WTC11 (cell line): ENCODE results near the gene PPP1R14B. TPM values are rescaled to one million over a fixed set of nuclear protein-coding genes. Genes with fewer than 3 reads are reported as not detected.

Source experiments
- ATAC-seq: fragments of 200-7000 bp; cut with Tn5 transposase; 2 replicates; pipeline ENCODE4 v1.10.0; 2021; ENCODE audit warnings: mild to moderate bottlenecking, moderate library complexity
- CTCF ChIA-PET: fragments of 300-600 bp; sonication (Branson Sonifier 250); formaldehyde crosslinking; loops from one replicate; lab custom pipeline; 2021; ENCODE audit warnings: antibody characterized with exemption; lab: Charles Lee
- POLR2A ChIA-PET: fragments of 350-600 bp; sonication (Branson Sonifier 250); formaldehyde crosslinking; loops from one replicate; lab custom pipeline; 2021; ENCODE audit warnings: antibody characterized with exemption; lab: Charles Lee
- DNase-seq: peaks from one replicate; pipeline ENCODE4 v3.0.0; 2021; ENCODE audit warnings: low spot score
- H3K27ac Mint-ChIP-seq: 2 replicates; pipeline ENCODE4 v1.8.0; 2021; ENCODE audit warnings: mixed read lengths
- H3K27me3 Mint-ChIP-seq: 2 replicates; pipeline ENCODE4 v1.8.0; 2021; ENCODE audit warnings: low read depth, mild to moderate bottlenecking, moderate library complexity, mixed read lengths
- H3K36me3 Mint-ChIP-seq: 2 replicates; pipeline ENCODE4 v1.8.0; 2021; ENCODE audit warnings: mixed read lengths
- H3K4me1 Mint-ChIP-seq: 2 replicates; pipeline ENCODE4 v1.8.0; 2022; ENCODE audit warnings: mixed read lengths
- H3K4me3 Mint-ChIP-seq: 2 replicates; pipeline ENCODE4 v1.8.0; 2021; ENCODE audit warnings: mild to moderate bottlenecking, moderate library complexity, mixed read lengths
- H3K9me3 Mint-ChIP-seq: 2 replicates; pipeline ENCODE4 v1.8.0; 2021; ENCODE audit warnings: mixed read lengths
- ATF1 ChIP-seq: sonication (generic); formaldehyde crosslinking; IDR thresholded peaks from 2 replicates; pipeline ENCODE4 v1.8.1; 2023; ENCODE audit warnings: mild to moderate bottlenecking, moderate library complexity, missing genetic modification reagents
- ATF2 ChIP-seq: sonication (generic); formaldehyde crosslinking; IDR thresholded peaks from 2 replicates; pipeline ENCODE4 v1.8.1; 2022; ENCODE audit warnings: low read depth, missing genetic modification reagents, borderline replicate concordance
- CBFB ChIP-seq: sonication (generic); formaldehyde crosslinking; IDR thresholded peaks from 2 replicates; pipeline ENCODE4 v1.8.1; 2022; ENCODE audit warnings: mild to moderate bottlenecking, low read depth, missing genetic modification reagents
- CREM ChIP-seq: sonication (generic); formaldehyde crosslinking; IDR thresholded peaks from 2 replicates; pipeline ENCODE4 v1.8.1; 2022; ENCODE audit warnings: mild to moderate bottlenecking, missing genetic modification reagents, moderate library complexity
- CTCF ChIP-seq: fragments of 200-600 bp; IDR thresholded peaks from 2 replicates; pipeline ENCODE4 v1.8.0; 2022; ENCODE audit warnings: antibody characterized with exemption
- E2F5 ChIP-seq: sonication (generic); formaldehyde crosslinking; IDR thresholded peaks from 2 replicates; pipeline ENCODE4 v1.8.1; 2022; ENCODE audit warnings: mild to moderate bottlenecking, moderate library complexity, missing genetic modification reagents
- ETV6 ChIP-seq: sonication (generic); formaldehyde crosslinking; IDR thresholded peaks from 2 replicates; pipeline ENCODE4 v1.8.1; 2022; ENCODE audit warnings: mild to moderate bottlenecking, missing genetic modification reagents
- FOXP4 ChIP-seq: sonication (generic); formaldehyde crosslinking; IDR thresholded peaks from 2 replicates; pipeline ENCODE4 v1.8.0; 2022; ENCODE audit warnings: mild to moderate bottlenecking, missing genetic modification reagents
- JAZF1 ChIP-seq: fragments of 250-450 bp; sonication (Bioruptor Pico); IDR thresholded peaks from 2 replicates; pipeline ENCODE4 v1.9.0; 2021; ENCODE audit warnings: moderate library complexity, mild to moderate bottlenecking, inconsistent platforms
- JUN ChIP-seq: sonication (generic); formaldehyde crosslinking; IDR thresholded peaks from 2 replicates; pipeline ENCODE4 v1.8.0; 2023; ENCODE audit warnings: mild to moderate bottlenecking, missing genetic modification reagents
- MLX ChIP-seq: sonication (generic); formaldehyde crosslinking; IDR thresholded peaks from 2 replicates; pipeline ENCODE4 v1.8.1; 2023; ENCODE audit warnings: mild to moderate bottlenecking, missing genetic modification reagents, moderate library complexity
- SP1 ChIP-seq: sonication (generic); formaldehyde crosslinking; conservative IDR thresholded peaks from 2 replicates; pipeline ENCODE4 v1.8.1; 2022; ENCODE audit warnings: missing genetic modification reagents
- ZNF121 ChIP-seq: sonication (generic); formaldehyde crosslinking; IDR thresholded peaks from 2 replicates; pipeline ENCODE4 v1.8.0; 2023; ENCODE audit warnings: missing genetic modification reagents
- total RNA-seq: library from RNA; stranded (reverse); gene quantifications from 3 replicates; pipeline ENCODE4 v1.2.3, GENCODE V29; 2021
- TF ChIP-seq, protein P1 (sequence below): sonication (generic); formaldehyde crosslinking; IDR thresholded peaks from 2 replicates; pipeline ENCODE4 v1.8.1; 2023; ENCODE audit warnings: mild to moderate bottlenecking, missing genetic modification reagents, moderate library complexity
- TF ChIP-seq, protein P2 (sequence below): sonication (generic); formaldehyde crosslinking; IDR thresholded peaks from 2 replicates; pipeline ENCODE4 v1.8.0; 2022; ENCODE audit warnings: mild to moderate bottlenecking, missing genetic modification reagents
- TF ChIP-seq, protein P3 (sequence below): sonication (generic); formaldehyde crosslinking; IDR thresholded peaks from 2 replicates; pipeline ENCODE4 v1.8.1; 2023; ENCODE audit warnings: mild to moderate bottlenecking, missing genetic modification reagents
- TF ChIP-seq, protein P4 (sequence below): fragments of 250-450 bp; sonication (Bioruptor Pico); IDR thresholded peaks from 2 replicates; pipeline ENCODE4 v1.9.0; 2021; ENCODE audit warnings: mild to moderate bottlenecking

Gene PPP1R14B
- total RNA-seq, 1 experiment from 2014 or later: 471 TPM

- TF ChIP-seq CTCF (no peak), MLX (CRISPR knock-in tag) (no peak), JAZF1 (CRISPR knock-in tag) (no peak), E2F5 (CRISPR knock-in tag) (no peak), FOXP4 (CRISPR knock-in tag) (0 out of 2 replicates have a peak, but pooled peaks have one; percentile 12), SP1 (CRISPR knock-in tag) (peak; percentile 32; the same call in 1 of the 2 replicates)
- TF ChIP-seq, protein P1, sequence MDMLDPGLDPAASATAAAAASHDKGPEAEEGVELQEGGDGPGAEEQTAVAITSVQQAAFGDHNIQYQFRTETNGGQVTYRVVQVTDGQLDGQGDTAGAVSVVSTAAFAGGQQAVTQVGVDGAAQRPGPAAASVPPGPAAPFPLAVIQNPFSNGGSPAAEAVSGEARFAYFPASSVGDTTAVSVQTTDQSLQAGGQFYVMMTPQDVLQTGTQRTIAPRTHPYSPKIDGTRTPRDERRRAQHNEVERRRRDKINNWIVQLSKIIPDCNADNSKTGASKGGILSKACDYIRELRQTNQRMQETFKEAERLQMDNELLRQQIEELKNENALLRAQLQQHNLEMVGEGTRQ (CRISPR knock-in tag): no peak
- TF ChIP-seq, protein P2, sequence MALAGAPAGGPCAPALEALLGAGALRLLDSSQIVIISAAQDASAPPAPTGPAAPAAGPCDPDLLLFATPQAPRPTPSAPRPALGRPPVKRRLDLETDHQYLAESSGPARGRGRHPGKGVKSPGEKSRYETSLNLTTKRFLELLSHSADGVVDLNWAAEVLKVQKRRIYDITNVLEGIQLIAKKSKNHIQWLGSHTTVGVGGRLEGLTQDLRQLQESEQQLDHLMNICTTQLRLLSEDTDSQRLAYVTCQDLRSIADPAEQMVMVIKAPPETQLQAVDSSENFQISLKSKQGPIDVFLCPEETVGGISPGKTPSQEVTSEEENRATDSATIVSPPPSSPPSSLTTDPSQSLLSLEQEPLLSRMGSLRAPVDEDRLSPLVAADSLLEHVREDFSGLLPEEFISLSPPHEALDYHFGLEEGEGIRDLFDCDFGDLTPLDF (CRISPR knock-in tag): no peak
Measured at GRCh38 chr11:64284962-64285884, 38.5 kb upstream of the PPP1R14B start, which contains the start of gene GPR137 (continued).

- Mint-ChIP-seq H3K9me3 (no peaks in the 10 kb centered on the region), H3K4me1 (peaks cover 8% of the 10 kb centered on the region), H3K27me3 (peaks cover 8% of the 10 kb centered on the region), H3K36me3 (peaks cover 12% of the 10 kb centered on the region), H3K27ac (peak within 1 kb of the TSS; percentile 76; the same call in 1 of the 2 replicates), H3K4me3 (peak within 1 kb of the TSS; percentile 80)
- CTCF ChIA-PET: interaction anchor here (0.7 to 12.5 kb wide), 9 partner anchors 13 to 476 kb away, joined by 3 to 151 read pairs (median 6); partner anchors contain the start of genes ESRRA, PRDX5, PYGM and TRMT112
- DNase-seq (peak; percentile 97), ATAC-seq (peak; percentile 95)
- POLR2A ChIA-PET: interaction anchor here (0.9 to 2.3 kb wide), 4 partner anchors 13 to 57 kb away, joined by 3 to 7 read pairs (median 4); partner anchors contain the start of gene ESRRA
- TF ChIP-seq, protein P3, sequence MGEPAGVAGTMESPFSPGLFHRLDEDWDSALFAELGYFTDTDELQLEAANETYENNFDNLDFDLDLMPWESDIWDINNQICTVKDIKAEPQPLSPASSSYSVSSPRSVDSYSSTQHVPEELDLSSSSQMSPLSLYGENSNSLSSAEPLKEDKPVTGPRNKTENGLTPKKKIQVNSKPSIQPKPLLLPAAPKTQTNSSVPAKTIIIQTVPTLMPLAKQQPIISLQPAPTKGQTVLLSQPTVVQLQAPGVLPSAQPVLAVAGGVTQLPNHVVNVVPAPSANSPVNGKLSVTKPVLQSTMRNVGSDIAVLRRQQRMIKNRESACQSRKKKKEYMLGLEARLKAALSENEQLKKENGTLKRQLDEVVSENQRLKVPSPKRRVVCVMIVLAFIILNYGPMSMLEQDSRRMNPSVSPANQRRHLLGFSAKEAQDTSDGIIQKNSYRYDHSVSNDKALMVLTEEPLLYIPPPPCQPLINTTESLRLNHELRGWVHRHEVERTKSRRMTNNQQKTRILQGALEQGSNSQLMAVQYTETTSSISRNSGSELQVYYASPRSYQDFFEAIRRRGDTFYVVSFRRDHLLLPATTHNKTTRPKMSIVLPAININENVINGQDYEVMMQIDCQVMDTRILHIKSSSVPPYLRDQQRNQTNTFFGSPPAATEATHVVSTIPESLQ (CRISPR knock-in tag): no peak
- no peak for TF ChIP-seq ATF1 (CRISPR knock-in tag)
- TF ChIP-seq ETV6 (CRISPR knock-in tag): 0 out of 2 replicates have a peak, but pooled peaks have one; percentile 63
- TF ChIP-seq ATF2: no peak
- TF ChIP-seq CBFB (CRISPR knock-in tag): no peak
- TF ChIP-seq ZNF121: no peak
- TF ChIP-seq, protein P4, sequence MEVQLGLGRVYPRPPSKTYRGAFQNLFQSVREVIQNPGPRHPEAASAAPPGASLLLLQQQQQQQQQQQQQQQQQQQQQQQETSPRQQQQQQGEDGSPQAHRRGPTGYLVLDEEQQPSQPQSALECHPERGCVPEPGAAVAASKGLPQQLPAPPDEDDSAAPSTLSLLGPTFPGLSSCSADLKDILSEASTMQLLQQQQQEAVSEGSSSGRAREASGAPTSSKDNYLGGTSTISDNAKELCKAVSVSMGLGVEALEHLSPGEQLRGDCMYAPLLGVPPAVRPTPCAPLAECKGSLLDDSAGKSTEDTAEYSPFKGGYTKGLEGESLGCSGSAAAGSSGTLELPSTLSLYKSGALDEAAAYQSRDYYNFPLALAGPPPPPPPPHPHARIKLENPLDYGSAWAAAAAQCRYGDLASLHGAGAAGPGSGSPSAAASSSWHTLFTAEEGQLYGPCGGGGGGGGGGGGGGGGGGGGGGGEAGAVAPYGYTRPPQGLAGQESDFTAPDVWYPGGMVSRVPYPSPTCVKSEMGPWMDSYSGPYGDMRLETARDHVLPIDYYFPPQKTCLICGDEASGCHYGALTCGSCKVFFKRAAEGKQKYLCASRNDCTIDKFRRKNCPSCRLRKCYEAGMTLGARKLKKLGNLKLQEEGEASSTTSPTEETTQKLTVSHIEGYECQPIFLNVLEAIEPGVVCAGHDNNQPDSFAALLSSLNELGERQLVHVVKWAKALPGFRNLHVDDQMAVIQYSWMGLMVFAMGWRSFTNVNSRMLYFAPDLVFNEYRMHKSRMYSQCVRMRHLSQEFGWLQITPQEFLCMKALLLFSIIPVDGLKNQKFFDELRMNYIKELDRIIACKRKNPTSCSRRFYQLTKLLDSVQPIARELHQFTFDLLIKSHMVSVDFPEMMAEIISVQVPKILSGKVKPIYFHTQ (CRISPR knock-in tag): no peak
- no peak for TF ChIP-seq JUN (CRISPR knock-in tag)
- peak; percentile 76; the same call in 1 of the 2 replicates for TF ChIP-seq CREM (CRISPR knock-in tag)
Measured at GRCh38 chr11:64284048-64284961, 37.6 kb upstream of the PPP1R14B start, which contains the start of gene BAD. Gene BAD, minus strand, starts transcription at chr11:64284665. Its CDS starts 297 bp downstream, at chr11:64284368.
